Measurements from ENCODE around the gene NFE2L2.
"Not testable (repeated sequence)": the region's sequence is repeated elsewhere in the genome, so short reads cannot be mapped to it uniquely, and the experiment has no call there.

Gene NFE2L2

DNA sequence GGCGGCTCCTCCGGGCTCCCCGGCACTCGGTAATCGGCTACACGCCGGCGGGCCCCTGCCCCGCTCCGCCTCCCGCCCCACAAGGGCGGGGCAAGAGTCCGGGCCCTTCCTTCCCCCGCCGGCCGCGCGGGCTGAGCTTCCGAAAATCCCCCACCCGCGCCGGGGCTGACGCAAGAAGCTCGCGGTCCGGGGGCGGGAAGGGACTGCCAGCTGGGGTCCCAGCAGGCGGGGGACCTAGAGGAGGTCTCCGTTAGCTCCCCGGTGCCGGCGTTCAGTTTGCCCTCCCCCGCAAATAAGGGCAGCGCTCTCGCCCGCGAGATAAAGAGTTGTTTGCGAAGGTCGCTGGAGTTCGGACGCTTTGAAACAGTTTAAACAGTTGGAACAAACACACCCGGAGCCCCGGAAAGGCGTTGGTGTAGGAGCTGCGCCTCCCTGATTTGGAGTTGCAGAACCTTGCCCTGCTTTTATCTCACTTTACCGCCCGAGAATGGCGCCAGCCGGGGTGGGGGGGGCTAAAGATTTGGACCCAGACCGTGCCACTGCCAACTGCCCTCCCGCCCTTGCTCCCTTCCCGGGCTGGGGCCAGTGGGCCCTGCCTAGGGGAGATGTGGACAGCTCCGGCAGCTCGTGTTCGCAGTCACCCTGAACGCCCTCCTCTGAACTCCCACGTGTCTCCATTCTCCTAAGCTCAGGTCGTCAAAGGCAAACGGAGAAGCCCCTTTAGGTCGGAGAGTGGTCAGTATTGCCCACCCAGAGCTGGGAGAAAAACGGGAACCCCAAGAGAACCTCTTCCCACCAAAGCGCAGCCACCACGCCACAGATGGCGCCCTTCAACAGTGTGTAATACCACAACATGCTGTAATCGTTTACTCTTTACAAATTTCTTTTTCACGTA, at the start of gene NFE2L2:
NFE2L2 (minus strand) TSS at position 35 of the 895 bp plus-strand sequence. CDS start 151 bp downstream, outside the sequence.
- peak; percentile 96 for DNase-seq (ENCODE audit: low read depth)

DNA sequence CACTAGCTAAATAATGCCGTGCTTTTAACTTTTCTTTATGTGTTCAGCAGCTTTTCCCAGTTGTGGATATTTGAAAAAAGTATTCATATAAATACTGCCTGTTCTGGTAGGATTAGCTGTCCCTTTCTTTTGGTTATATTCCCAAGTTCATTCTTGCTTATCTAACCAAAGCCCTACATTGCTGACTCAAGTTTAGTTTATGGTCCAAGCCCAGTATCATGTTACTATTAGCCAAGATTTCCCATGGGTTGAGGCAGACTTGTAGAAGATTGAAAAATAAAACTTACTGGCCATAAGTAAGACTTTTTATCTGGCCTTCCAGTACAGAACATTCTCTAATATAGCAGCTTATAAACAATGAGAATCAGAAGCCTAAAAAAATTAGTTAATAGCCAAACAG, 49.7 kb upstream of the NFE2L2 start:
- no peak for DNase-seq (ENCODE audit: low read depth)

DNA sequence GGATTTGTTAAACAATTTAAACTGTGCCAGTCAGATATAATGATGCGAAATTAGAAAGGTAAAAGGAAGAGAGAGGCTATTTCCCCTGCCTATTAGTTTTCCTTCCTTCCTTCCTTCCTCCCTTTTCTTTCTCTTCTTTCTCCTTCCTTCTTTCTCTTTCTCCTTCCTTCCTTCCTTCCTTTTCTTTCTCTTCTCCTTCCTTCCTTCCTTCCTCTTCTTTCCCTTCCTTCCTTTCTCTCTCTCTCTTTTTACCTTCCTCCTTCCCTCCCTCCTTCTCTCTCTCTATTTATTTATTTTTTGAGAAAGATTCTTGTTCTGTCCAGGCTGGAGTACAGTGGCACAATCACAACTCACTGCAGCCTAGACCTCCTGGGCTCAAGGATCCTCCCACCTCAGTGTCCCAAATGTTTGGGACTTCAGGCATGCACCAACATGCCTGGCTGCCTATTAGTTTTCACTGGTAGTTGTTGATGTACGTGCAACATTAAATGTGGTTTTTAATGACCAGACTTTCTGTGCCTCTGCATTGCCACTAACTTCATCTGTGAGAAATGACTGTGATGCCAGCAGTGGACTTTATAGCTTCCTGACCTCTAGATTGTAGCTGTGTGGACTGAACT, 48.7 kb upstream of the NFE2L2 start:
- no peak for DNase-seq (ENCODE audit: low read depth)

- no peak for DNase-seq (ENCODE audit: low read depth)
Observed at GRCh38 chr2:177312562-177312961, 48.0 kb upstream of the NFE2L2 start.

- not testable (repeated sequence) for DNase-seq (ENCODE audit: low read depth)
Observed at GRCh38 chr2:177309672-177310309, 45.3 kb upstream of the NFE2L2 start.

GRCh38 chr2:177306550-177306949, 42.0 kb upstream of the NFE2L2 start:
- DNase-seq (ENCODE audit: low read depth) = no peak

DNA sequence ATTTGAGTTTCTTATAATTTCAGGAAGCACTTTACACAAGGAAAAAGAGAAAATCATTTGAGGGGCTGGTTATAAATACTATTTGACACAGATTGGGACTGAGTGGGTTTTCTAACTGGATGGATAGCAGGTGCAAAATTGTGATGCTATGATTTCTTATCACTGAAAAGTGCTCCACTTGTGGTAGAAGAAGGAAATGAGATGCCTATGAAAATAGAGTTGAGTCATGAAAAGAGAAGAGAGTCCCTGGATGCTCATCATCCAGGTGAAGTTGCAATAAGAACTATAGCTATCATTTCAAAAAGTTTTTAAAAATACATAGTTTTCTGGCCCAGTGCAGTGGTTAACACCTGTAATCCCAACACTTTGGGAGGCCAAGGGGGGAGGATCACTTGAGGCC, 39.4 kb upstream of the NFE2L2 start:
- no peak for DNase-seq (ENCODE audit: low read depth)

DNA sequence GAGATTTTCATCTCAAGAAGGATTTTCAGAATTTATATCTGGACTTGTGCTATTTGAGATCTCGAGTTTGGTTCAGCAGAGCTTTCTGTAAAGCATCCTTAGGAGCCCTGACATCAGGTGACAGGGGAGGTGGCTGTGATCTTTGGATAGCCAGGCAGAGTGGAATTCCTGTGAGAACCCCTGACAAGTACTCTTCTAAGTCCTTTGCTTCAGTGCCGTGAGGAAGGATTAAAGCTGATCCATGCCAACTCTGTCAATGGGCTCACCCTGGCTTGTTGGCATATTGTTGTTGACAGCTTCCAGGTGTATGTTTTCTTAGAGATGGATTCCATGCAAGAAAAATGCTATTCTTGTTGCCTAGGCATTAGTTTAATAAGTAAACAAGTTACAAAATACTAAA, 38.0 kb upstream of the NFE2L2 start:
- DNase-seq (ENCODE audit: low read depth) = no peak

DNA sequence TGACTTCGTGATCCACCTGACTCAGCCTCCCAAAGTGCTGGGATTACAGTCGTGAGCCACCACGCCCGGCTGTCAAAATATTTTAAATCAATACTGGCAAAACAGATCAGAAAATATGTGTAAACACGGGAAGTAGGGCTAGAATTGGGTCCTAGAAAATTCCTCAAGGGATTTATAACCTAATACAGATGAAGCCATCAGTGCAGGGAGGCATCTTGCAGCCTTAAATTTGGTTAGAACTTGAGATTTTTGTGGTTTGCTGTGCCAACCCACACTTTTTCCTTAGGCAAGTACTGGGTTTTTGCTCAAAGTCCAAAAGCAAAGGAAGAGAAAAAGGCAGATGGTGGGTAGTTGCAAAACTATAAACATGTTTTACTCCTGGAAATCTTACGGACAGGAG, 33.7 kb upstream of the NFE2L2 start:
- DNase-seq (ENCODE audit: low read depth) = no peak

DNA sequence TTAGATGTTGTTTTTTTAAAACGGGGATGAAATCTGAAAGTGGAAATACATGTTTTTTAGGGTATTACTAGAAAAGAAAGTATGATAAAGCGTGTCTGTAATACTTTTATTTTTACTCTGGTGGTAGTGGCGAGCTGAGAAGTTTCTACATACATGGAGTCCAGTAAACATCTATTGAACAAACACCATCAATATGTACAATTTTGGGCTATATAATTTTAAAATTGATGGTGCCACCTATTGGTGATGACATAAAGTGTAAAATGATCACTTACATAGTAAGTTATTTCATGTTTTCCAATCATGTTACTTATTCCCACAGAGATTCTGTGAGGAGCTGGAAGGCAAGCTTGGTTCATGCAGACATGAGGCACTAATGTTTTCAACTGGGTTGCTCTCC, 31.5 kb upstream of the NFE2L2 start:
- DNase-seq (ENCODE audit: low read depth) = no peak

- no peak for DNase-seq (ENCODE audit: low read depth)
Observed at GRCh38 chr2:177295484-177295883, 31.0 kb upstream of the NFE2L2 start.

DNA sequence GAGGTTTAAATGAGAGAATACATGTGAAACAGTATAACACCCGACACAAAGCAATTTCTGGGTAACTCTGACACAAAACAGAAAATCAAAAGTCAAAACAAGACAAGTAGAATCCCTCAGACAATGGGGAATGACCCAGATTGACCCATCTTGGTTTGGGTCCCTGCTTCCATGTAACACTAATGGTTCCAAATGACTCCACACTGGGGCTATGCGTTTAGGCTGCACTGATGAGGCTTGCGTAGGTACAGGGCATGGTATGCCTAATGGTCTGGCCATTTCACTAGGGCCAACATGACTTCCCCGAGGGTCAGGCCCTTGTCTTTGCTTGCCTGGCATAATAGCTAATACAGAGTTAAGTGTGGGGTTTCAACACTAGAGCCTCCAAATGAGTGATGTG, 27.2 kb upstream of the NFE2L2 start:
- DNase-seq (ENCODE audit: low read depth) = no peak

- no peak for DNase-seq (ENCODE audit: low read depth)
Observed at GRCh38 chr2:177289824-177290628, 25.5 kb upstream of the NFE2L2 start.

- DNase-seq (ENCODE audit: low read depth) = no peak
Observed at GRCh38 chr2:177287814-177288213, 23.3 kb upstream of the NFE2L2 start.

DNA sequence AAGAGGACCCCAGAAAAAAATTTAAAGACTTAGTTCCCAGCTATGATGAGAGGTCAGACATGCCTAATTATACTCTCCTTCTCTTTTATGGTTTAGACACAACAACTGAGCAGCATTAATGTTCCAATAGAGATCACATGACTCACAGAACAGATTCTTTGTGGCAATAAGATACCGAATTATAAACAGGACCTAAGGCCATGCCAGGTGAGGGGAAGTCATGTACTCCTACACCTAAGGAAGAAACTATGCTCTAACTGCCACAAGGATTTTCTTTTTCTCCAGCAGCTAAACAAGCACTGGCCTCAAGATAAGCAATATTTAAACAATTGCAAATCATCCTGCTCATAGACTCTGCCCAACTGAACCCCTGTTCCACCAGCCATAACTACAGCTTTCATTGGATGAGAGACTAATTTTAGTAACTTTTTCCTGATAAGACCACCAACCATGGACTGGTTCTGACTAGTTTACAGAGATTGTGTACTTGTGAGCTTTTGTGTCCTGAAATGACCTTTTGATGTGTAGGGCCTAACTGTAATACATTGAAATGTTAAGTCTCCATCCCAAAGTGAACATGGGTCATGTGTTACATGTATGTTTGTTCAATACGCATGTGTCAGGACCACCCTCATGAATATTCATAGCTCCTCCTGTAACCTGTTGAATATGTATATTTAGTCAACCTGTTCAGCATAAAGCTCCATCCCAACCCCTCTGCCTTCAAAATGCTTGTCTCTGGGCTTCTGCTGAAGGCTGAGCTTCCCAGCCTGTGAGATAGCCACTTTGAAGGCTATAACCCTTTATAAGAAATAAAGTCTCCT, 21.6 kb upstream of the NFE2L2 start:
- DNase-seq (ENCODE audit: low read depth) = no peak

GRCh38 chr2:177284531-177284930, 20.0 kb upstream of the NFE2L2 start:
- no peak for DNase-seq (ENCODE audit: low read depth)

DNA sequence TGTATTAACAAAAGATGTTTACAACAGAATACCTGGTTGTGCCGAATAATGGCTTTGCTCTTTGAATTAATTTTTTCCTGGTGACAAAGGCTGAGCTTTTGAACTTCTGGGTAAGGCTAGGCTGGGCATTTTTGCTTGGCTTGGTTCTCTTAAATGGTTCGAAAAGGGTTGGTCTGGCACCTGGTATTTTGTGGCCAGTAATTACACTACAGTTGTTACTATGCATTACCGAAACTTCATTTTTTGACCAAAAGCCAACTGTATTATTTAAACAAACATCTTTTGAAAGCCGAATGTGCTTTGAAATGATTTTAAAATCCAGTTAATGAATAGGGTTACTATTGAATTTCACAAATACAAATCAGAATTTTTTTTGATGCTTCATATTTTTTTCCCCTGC, 19.4 kb upstream of the NFE2L2 start:
- DNase-seq (ENCODE audit: low read depth) = no peak

DNA sequence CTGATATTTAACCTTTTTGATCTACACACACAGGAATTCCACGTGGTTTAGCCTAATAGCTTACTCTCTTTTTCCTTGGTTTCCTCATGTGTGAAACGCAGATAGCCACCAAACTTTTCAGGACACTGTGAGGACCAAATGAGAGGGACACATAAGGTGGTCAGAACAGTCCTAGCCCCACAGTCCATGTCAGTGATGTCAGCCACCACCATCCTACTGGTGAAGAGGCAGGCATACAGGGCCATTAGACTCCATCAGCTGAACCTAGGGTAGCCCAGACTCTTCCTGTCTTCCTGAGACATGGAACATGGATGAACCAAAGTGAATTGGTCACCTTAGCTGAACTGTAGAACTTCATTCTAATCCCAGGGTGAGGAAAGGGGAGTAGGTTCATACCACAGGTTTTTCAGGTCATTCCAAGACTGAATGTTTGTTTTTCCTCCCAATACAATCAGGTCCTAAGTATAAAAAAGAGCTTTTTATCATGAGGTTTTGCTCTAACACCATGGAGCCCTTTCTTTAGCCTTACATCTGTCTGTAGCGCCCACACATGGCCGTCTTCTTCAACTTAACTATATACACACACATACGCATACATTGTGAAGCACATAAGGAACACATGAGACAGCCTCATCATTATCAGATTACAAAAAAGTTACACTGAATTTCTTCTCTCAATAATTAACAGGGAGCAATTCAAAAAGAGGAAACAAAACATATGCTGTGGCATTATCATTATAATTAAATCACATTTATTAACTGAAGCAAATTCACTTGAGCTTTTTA, 18.5 kb upstream of the NFE2L2 start:
- no peak for DNase-seq (ENCODE audit: low read depth)

DNA sequence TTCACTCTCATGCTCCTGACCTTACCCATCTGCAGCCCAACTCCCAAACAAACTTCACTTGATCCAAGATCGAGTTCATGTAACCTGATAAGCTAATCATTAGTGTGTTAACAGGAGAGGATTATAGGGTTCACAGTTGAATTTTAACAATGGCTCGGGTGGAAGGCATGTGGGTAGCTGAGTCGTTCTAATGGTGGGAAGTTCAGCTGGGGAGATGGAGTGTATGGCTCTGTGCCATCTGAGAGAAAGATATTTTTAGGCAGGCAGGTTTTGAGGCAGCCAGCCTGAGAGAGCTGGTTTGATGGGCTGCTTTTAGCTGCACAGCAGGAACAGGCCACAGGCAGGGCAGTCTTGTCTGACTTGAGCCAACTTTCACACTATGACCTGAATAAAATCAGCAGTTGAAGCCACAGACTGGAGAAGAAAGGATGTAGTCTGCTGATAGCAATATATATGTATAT, 17.7 kb upstream of the NFE2L2 start:
- no peak for DNase-seq (ENCODE audit: low read depth)

GRCh38 chr2:177281400-177282180, 17.1 kb upstream of the NFE2L2 start:
- DNase-seq (ENCODE audit: low read depth) = no peak
